SK-N-MC (cell line): Measurements from ENCODE around the gene SERPINE2.

Experiments used
- EZH2 ChIP-seq: fragments of 200-600 bp; sonication (generic); IDR thresholded peaks from one replicate; pipeline ENCODE4 v1.6.1; 2017; ENCODE audit warnings: antibody characterized with exemption
- FOXP2 ChIP-seq: optimal IDR thresholded peaks from 2 replicates; pipeline ENCODE3; 2011; ENCODE audit warnings: mild to moderate bottlenecking, moderate library complexity; ENCODE audit not compliant: insufficient read depth; ENCODE audit errors: extremely low read length, control extremely low read depth
- POLR2AphosphoS5 ChIP-seq: IDR thresholded peaks from 2 replicates; pipeline ENCODE4 v1.6.1; 2012; ENCODE audit warnings: mild to moderate bottlenecking, low read depth, low read length, borderline replicate concordance

- no peak for TF ChIP-seq POLR2AphosphoS5
- no peak for TF ChIP-seq EZH2
- TF ChIP-seq FOXP2: no peak
Measured at GRCh38 chr2:223947711-223948205, 91.3 kb downstream of the SERPINE2 start.
